SK-N-SH (cell line): ENCODE results near the gene RAB17. TPM values are rescaled to one million over a fixed set of nuclear protein-coding genes. Genes with fewer than 3 reads are reported as not detected.

Experiments used
- CTCF ChIA-PET: fragments of 300-600, 350-600 bp; formaldehyde crosslinking; extraction: SDS; loops from one replicate; lab custom pipeline; 2021; lab: Yijun Ruan, JAX
- POLR2A ChIA-PET: fragments of 350-600 bp; sonication (Branson Sonifier 250); formaldehyde crosslinking; extraction: SDS; loops from one replicate; lab custom pipeline; 2020; ENCODE audit warnings: antibody characterized with exemption, inconsistent platforms; lab: Yijun Ruan, JAX
- DNase-seq: peaks from one replicate; pipeline ENCODE4 v3.0.0; 2012
- H2AFZ ChIP-seq: fragments of 200-600 bp; sonication (generic); 2 replicates; pipeline ENCODE4 v1.8.1; 2016; ENCODE audit warnings: antibody characterized with exemption, mild to moderate bottlenecking, low read depth
- H3F3A ChIP-seq: fragments of 200-600 bp; sonication (generic); replicated peaks from 2 replicates; pipeline ENCODE3; 2016; ENCODE audit warnings: antibody characterized with exemption, mild to moderate bottlenecking; ENCODE audit not compliant: insufficient read depth
- H3K27ac ChIP-seq, 2 experiments: fragments of 200-500 bp in 1 of 2; fragments of 200-600 bp in 1 of 2; sonication (Bioruptor generic) in 1 of 2; sonication (generic), shearing (Covaris generic) in 1 of 2; 2 replicates each; pipeline versions ENCODE4 v1.5.1 to v1.6.1; 2014 to 2016; ENCODE audit warnings: low read depth in 2 of 2, inconsistent platforms in 1 of 2, low read length in 1 of 2, mild to moderate bottlenecking in 1 of 2, mixed read lengths in 1 of 2
- H3K27me3 ChIP-seq: fragments of 200-600 bp; sonication (generic), shearing (Covaris generic); 2 replicates; pipeline ENCODE4 v1.6.1; 2016; ENCODE audit warnings: mixed run types; ENCODE audit not compliant: insufficient read depth
- H3K36me3 ChIP-seq, 2 experiments: fragments of 200-500 bp in 1 of 2; fragments of 200-600 bp in 1 of 2; sonication (Bioruptor generic) in 1 of 2; sonication (generic) in 1 of 2; replicated peaks in 1 of 2; 2 replicates each; pipeline versions ENCODE3 to v1.5.1; 2014 to 2016; ENCODE audit warnings: low read length in 1 of 2, mild to moderate bottlenecking in 1 of 2; ENCODE audit not compliant: insufficient read depth in 2 of 2, control insufficient read depth in 1 of 2
- H3K4me1 ChIP-seq, 2 experiments: fragments of 200-500 bp in 1 of 2; fragments of 200-600 bp in 1 of 2; sonication (Bioruptor generic) in 1 of 2; sonication (generic), shearing (Covaris generic) in 1 of 2; 2 replicates each; pipeline versions ENCODE4 v1.5.1 to v1.6.1; 2014 to 2016; ENCODE audit warnings: low read depth in 1 of 2, low read length in 1 of 2, mixed run types in 1 of 2; ENCODE audit not compliant: insufficient read depth in 2 of 2, control insufficient read depth in 1 of 2
- H3K4me2 ChIP-seq: fragments of 200-600 bp; sonication (generic), shearing (Covaris generic); 2 replicates; pipeline ENCODE4 v1.6.1; 2017; ENCODE audit warnings: mixed run types
- H3K4me3 ChIP-seq, 2 experiments: fragments of 200-500 bp in 1 of 2; fragments of 200-600 bp in 1 of 2; sonication (Bioruptor generic) in 1 of 2; sonication (generic), shearing (Covaris generic) in 1 of 2; 2 replicates each; pipeline versions ENCODE4 v1.5.1 to v1.8.1; 2014 to 2016; ENCODE audit warnings: low read depth in 2 of 2, inconsistent platforms in 1 of 2, low read length in 1 of 2, mild to moderate bottlenecking in 1 of 2, mixed read lengths in 1 of 2, moderate library complexity in 1 of 2
- H3K79me2 ChIP-seq: fragments of 200-600 bp; sonication (generic); 2 replicates; pipeline ENCODE4 v1.8.1; 2017; ENCODE audit warnings: mild to moderate bottlenecking; ENCODE audit not compliant: insufficient read depth
- H3K9ac ChIP-seq: fragments of 200-600 bp; sonication (generic); 2 replicates; pipeline ENCODE4 v1.6.1; 2017; ENCODE audit warnings: mixed run types
- H3K9me2 ChIP-seq: fragments of 200-600 bp; sonication (generic); 2 replicates; pipeline ENCODE4 v1.6.1; 2017; ENCODE audit warnings: mixed run types
- H3K9me3 ChIP-seq: fragments of 200-600 bp; sonication (generic); 2 replicates; pipeline ENCODE4 v1.6.1; 2017; ENCODE audit warnings: mixed run types, mild to moderate bottlenecking, moderate library complexity
- H4K20me1 ChIP-seq: fragments of 200-600 bp; sonication (generic); 2 replicates; pipeline ENCODE4 v1.6.1; 2017; ENCODE audit warnings: mild to moderate bottlenecking, mixed run types; ENCODE audit not compliant: insufficient read depth
- ELF1 ChIP-seq: IDR thresholded peaks from 2 replicates; pipeline ENCODE4 v1.4.0; 2012
- FOSL2 ChIP-seq: IDR thresholded peaks from 2 replicates; pipeline ENCODE4 v1.4.0; 2012; ENCODE audit warnings: low read depth, mild to moderate bottlenecking, moderate library complexity, borderline replicate concordance
- FOXJ3 ChIP-seq: sonication (generic); formaldehyde crosslinking; IDR thresholded peaks from 2 replicates; pipeline ENCODE4 v1.5.1; 2020; ENCODE audit warnings: mild to moderate bottlenecking, missing genetic modification reagents
- FOXM1 ChIP-seq: IDR thresholded peaks from 2 replicates; pipeline ENCODE4 v1.4.0; 2012; ENCODE audit warnings: low read depth, mild to moderate bottlenecking
- GATA2 ChIP-seq: sonication (generic); formaldehyde crosslinking; IDR thresholded peaks from 2 replicates; pipeline ENCODE4 v1.5.0; 2020; ENCODE audit warnings: mild to moderate bottlenecking, missing genetic modification reagents
- JUND ChIP-seq: IDR thresholded peaks from 2 replicates; pipeline ENCODE4 v1.4.0; 2012
- MEF2A ChIP-seq: IDR thresholded peaks from 2 replicates; pipeline ENCODE4 v1.4.0; 2012; ENCODE audit warnings: low read depth, borderline replicate concordance
- NRF1 ChIP-seq: IDR thresholded peaks from 2 replicates; pipeline ENCODE4 v1.6.1; 2012; ENCODE audit warnings: low read depth, mild to moderate bottlenecking, low read length
- POLR2AphosphoS5 ChIP-seq: IDR thresholded peaks from 2 replicates; pipeline ENCODE4 v1.6.1; 2012; ENCODE audit warnings: low read depth, low read length
- RAD21 ChIP-seq: IDR thresholded peaks from 2 replicates; pipeline ENCODE4 v1.6.1; 2012; ENCODE audit warnings: mild to moderate bottlenecking, low read length
- RFX5 ChIP-seq: IDR thresholded peaks from 2 replicates; pipeline ENCODE4 v1.6.1; 2012; ENCODE audit warnings: mild to moderate bottlenecking, improper control_type of control experiment, low read length
- RXRA ChIP-seq: IDR thresholded peaks from 2 replicates; pipeline ENCODE4 v1.4.0; 2012; ENCODE audit warnings: low read depth, mild to moderate bottlenecking, borderline replicate concordance
- SIN3A ChIP-seq: IDR thresholded peaks from 2 replicates; pipeline ENCODE4 v1.6.1; 2012; ENCODE audit warnings: low read depth, mild to moderate bottlenecking, low read length, moderate library complexity, borderline replicate concordance
- TAF1 ChIP-seq: IDR thresholded peaks from 2 replicates; pipeline ENCODE4 v1.6.1; 2012; ENCODE audit warnings: low read depth, mild to moderate bottlenecking, low read length, moderate library complexity, borderline replicate concordance
- TEAD4 ChIP-seq: IDR thresholded peaks from 2 replicates; pipeline ENCODE4 v1.4.0; 2012; ENCODE audit warnings: mild to moderate bottlenecking, borderline replicate concordance; ENCODE audit not compliant: insufficient read depth
- YY1 ChIP-seq: IDR thresholded peaks from 2 replicates; pipeline ENCODE4 v1.4.0; 2012; ENCODE audit warnings: low read depth, mild to moderate bottlenecking
- WGBS: methylation state at CpG from one replicate; pipeline ENCODE4 v1.1.6; 2017; ENCODE audit warnings: low lambda C conversion rate; 5-methylcytosine and 5-hydroxymethylcytosine counted together
- polyA plus RNA-seq, 3 experiments: library from polyadenylated mRNA; depleted of rRNA; stranded (reverse); fragments of >200 nt; gene quantifications; 2 replicates each; pipeline ENCODE4 v1.2.3, GENCODE V29; 2012
- TF ChIP-seq, protein P1 (sequence below): fragments of 200-600 bp; sonication (generic); IDR thresholded peaks from 2 replicates; pipeline ENCODE4 v1.6.1; 2017; ENCODE audit warnings: antibody characterized with exemption, mild to moderate bottlenecking, moderate library complexity
- TF ChIP-seq, protein P2 (sequence below): IDR thresholded peaks from 2 replicates; pipeline ENCODE4 v1.4.0; 2012; ENCODE audit warnings: low read depth, borderline replicate concordance
- TF ChIP-seq, protein P3 (sequence below): fragments of 150-350 bp; IDR thresholded peaks from 2 replicates; pipeline ENCODE4 v1.6.1; 2017; ENCODE audit warnings: antibody characterized with exemption, low read length, low read depth, borderline replicate concordance
- TF ChIP-seq, protein P4 (sequence below): fragments of 150-350 bp; IDR thresholded peaks from 2 replicates; pipeline ENCODE4 v1.6.1; 2016; ENCODE audit warnings: mild to moderate bottlenecking, low read depth, low read length

RAB17 gene
- polyA plus RNA-seq, 1 of the 3 experiments (the other 2 are of a cell fraction), result 0.10 TPM

DNA sequence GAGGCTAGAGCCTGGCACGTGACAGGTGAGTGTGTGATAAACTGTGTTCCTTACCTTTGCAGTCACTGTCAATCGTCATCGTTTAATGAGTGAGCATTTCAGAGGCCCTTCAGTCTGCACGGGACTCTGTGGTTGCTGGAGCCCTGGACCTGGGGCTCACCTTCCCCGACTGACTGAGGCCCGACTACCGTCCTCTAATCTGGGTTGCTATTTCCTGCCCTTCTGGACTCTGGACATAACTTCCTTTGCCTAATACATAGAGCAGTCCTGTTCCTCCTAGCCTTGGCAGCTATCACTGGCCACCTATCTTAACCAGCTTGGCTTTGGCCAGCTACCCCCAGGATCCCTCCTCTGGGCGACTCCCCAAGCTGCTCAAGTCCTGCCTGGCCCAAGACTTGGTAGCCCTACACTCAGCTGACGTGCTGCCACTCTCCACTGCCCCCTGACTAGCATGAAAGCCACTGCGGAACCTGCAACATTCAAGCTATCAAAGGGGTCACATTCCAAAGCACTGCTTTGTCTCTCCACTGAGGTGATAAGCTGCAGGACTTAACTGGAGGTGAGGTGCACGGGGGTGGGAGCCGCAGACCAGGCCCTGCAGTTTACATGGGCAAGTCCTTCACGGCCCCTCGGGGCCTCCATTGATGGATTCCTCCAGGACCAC is 11.1 kb upstream of the RAB17 start:
- no peaks in the 10 kb centered on the region for H3K27me3 ChIP-seq
- H3K4me1 ChIP-seq, result peaks cover 0 to 3% of the 10 kb centered on the region in 2 experiments; a peak in 1 of 4 replicates
- H3K4me2 ChIP-seq, result no peak overlapping the region
- TF ChIP-seq, protein P1, sequence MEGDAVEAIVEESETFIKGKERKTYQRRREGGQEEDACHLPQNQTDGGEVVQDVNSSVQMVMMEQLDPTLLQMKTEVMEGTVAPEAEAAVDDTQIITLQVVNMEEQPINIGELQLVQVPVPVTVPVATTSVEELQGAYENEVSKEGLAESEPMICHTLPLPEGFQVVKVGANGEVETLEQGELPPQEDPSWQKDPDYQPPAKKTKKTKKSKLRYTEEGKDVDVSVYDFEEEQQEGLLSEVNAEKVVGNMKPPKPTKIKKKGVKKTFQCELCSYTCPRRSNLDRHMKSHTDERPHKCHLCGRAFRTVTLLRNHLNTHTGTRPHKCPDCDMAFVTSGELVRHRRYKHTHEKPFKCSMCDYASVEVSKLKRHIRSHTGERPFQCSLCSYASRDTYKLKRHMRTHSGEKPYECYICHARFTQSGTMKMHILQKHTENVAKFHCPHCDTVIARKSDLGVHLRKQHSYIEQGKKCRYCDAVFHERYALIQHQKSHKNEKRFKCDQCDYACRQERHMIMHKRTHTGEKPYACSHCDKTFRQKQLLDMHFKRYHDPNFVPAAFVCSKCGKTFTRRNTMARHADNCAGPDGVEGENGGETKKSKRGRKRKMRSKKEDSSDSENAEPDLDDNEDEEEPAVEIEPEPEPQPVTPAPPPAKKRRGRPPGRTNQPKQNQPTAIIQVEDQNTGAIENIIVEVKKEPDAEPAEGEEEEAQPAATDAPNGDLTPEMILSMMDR, result no peak
- TF ChIP-seq JUND (no peak), RFX5 (no peak), RXRA (no peak), NRF1 (no peak), POLR2AphosphoS5 (no peak), FOXJ3 (CRISPR knock-in tag) (no peak), ELF1 (no peak), MEF2A (no peak), GATA2 (CRISPR knock-in tag) (no peak), TAF1 (no peak), RAD21 (no peak), TEAD4 (no peak), SIN3A (no peak), FOSL2 (no peak), YY1 (no peak), FOXM1 (no peak)
- TF ChIP-seq, protein P2, sequence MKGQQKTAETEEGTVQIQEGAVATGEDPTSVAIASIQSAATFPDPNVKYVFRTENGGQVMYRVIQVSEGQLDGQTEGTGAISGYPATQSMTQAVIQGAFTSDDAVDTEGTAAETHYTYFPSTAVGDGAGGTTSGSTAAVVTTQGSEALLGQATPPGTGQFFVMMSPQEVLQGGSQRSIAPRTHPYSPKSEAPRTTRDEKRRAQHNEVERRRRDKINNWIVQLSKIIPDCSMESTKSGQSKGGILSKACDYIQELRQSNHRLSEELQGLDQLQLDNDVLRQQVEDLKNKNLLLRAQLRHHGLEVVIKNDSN, result no peak
- TF ChIP-seq, protein P3, sequence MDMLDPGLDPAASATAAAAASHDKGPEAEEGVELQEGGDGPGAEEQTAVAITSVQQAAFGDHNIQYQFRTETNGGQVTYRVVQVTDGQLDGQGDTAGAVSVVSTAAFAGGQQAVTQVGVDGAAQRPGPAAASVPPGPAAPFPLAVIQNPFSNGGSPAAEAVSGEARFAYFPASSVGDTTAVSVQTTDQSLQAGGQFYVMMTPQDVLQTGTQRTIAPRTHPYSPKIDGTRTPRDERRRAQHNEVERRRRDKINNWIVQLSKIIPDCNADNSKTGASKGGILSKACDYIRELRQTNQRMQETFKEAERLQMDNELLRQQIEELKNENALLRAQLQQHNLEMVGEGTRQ, result no peak
- TF ChIP-seq, protein P4, sequence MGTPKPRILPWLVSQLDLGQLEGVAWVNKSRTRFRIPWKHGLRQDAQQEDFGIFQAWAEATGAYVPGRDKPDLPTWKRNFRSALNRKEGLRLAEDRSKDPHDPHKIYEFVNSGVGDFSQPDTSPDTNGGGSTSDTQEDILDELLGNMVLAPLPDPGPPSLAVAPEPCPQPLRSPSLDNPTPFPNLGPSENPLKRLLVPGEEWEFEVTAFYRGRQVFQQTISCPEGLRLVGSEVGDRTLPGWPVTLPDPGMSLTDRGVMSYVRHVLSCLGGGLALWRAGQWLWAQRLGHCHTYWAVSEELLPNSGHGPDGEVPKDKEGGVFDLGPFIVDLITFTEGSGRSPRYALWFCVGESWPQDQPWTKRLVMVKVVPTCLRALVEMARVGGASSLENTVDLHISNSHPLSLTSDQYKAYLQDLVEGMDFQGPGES, result no peak
- no peaks in the 10 kb centered on the region for H3K79me2 ChIP-seq
- CTCF ChIA-PET, result interaction anchor here (1.0 to 5.1 kb wide), 6 partner anchors 9 to 89 kb away, joined by 3 to 31 read pairs (median 6); no protein-coding TSS in a partner anchor
- H3K36me3 ChIP-seq, result no peaks in the 10 kb centered on the region
- no peak overlapping the region for H3K4me3 ChIP-seq
- no peaks in the 10 kb centered on the region for H3K9me3 ChIP-seq
- no peak overlapping the region for H2AFZ ChIP-seq
- WGBS, result 83% methylated on average over 14 of the region's 14 CpGs
- H4K20me1 ChIP-seq, result no peaks in the 10 kb centered on the region
- no peak overlapping the region for H3K27ac ChIP-seq
- DNase-seq, result no peak
- H3K9me2 ChIP-seq, result no peaks in the 10 kb centered on the region
- POLR2A ChIA-PET, result no interaction called here
- H3K9ac ChIP-seq, result no peak overlapping the region
- no peaks in the 10 kb centered on the region for H3F3A ChIP-seq
